DMS79 treated with DMSO at 0.1 percent for 48 hours (cell line): ENCODE results near the gene KRTAP10-9.
"Not testable (repeated sequence)": the region's sequence is repeated elsewhere in the genome, so short reads cannot be mapped to it uniquely, and the experiment has no call there.

Source experiments
- DNase-seq: peaks from one replicate; lab custom pipeline; 2025; lab: John Stamatoyannopoulos, UW

The KRTAP10-9 gene

GRCh38 chr21:44615466-44615865 lies 11.4 kb upstream of the KRTAP10-9 start:
- DNase-seq = no peak

GRCh38 chr21:44615911-44616590 lies 10.8 kb upstream of the KRTAP10-9 start:
- no peak for DNase-seq

GRCh38 chr21:44616591-44616926 lies 10.3 kb upstream of the KRTAP10-9 start:
- peak; percentile 23 for DNase-seq

- no peak for DNase-seq
Measured at GRCh38 chr21:44617071-44617501, 9.8 kb upstream of the KRTAP10-9 start.

GRCh38 chr21:44618504-44618903 lies 8.4 kb upstream of the KRTAP10-9 start:
- DNase-seq = no peak

- DNase-seq = no peak
Measured at GRCh38 chr21:44618909-44619308, 8.0 kb upstream of the KRTAP10-9 start.

- no peak for DNase-seq
Measured at GRCh38 chr21:44619886-44620285, 7.0 kb upstream of the KRTAP10-9 start.

GRCh38 chr21:44623575-44623974 lies 3.3 kb upstream of the KRTAP10-9 start:
- no peak for DNase-seq

- DNase-seq = no peak
Measured at GRCh38 chr21:44625756-44626155, 1.1 kb upstream of the KRTAP10-9 start.

GRCh38 chr21:44626262-44626661 lies 631 bp upstream of the KRTAP10-9 start:
- DNase-seq = no peak

GRCh38 chr21:44627181-44627822 lies 409 bp downstream of the KRTAP10-9 start:
- not testable (repeated sequence) for DNase-seq

GRCh38 chr21:44627831-44628233 lies 939 bp downstream of the KRTAP10-9 start:
- DNase-seq = not testable (repeated sequence)

GRCh38 chr21:44628707-44629391 lies 2.0 kb downstream of the KRTAP10-9 start:
- DNase-seq = no peak

- DNase-seq = no peak
Measured at GRCh38 chr21:44630440-44630839, 3.5 kb downstream of the KRTAP10-9 start.

- DNase-seq = no peak
Measured at GRCh38 chr21:44632067-44632466, 5.2 kb downstream of the KRTAP10-9 start.

- DNase-seq = no peak
Measured at GRCh38 chr21:44636209-44637017, 9.5 kb downstream of the KRTAP10-9 start.

- no peak for DNase-seq
Measured at GRCh38 chr21:44637018-44637850, 10.3 kb downstream of the KRTAP10-9 start, which contains the start of gene KRTAP10-10. Gene KRTAP10-10, plus strand, starts transcription at chr21:44637356. Its CDS starts 62 bp downstream, at chr21:44637418.

GRCh38 chr21:44637851-44638348 lies 11.0 kb downstream of the KRTAP10-9 start:
- not testable (repeated sequence) for DNase-seq

GRCh38 chr21:44638506-44639330 lies 11.8 kb downstream of the KRTAP10-9 start:
- DNase-seq = not testable (repeated sequence)

- no peak for DNase-seq
Measured at GRCh38 chr21:44639331-44639655, 12.4 kb downstream of the KRTAP10-9 start.
